GM12864 (cell line): ENCODE results near the gene SORCS2.

Source experiments
- DNase-seq: peaks from one replicate; pipeline ENCODE4 v3.0.0-alpha.2; 2011; ENCODE audit warnings: low read depth
- H3K4me3 ChIP-seq: 2 replicates; pipeline ENCODE4 v1.5.1; 2011; ENCODE audit warnings: mild to moderate bottlenecking, low read depth, low read length, control low read depth
- TF ChIP-seq, protein P1 (sequence below): IDR thresholded peaks from 2 replicates; pipeline ENCODE4 v1.5.1; 2011; ENCODE audit warnings: low read depth, mild to moderate bottlenecking, moderate library complexity, low read length, control low read depth, inconsistent platforms; ENCODE audit errors: missing control alignments

The SORCS2 gene

DNA sequence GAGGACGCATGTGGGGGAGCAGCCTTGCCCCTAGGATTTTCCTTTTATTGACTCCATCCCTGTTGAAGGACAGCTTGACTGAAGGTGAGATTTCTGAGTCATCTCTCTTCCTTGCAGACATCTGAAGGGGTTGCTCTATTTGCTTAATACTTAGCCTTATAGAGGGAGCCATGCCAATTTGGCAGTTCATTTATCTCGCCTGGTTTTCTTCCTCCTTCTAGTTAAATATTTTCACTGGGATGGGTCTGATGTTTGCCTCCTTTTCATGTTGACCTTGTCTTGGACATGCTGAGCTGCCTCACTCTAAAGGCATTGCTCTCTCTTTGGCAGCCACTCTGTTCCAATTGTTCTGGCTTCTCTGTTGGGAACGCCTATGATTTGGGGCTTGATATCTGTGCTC, 393.4 kb downstream of the SORCS2 start:
- H3K4me3 ChIP-seq, result no peak overlapping the region
- TF ChIP-seq, protein P1, sequence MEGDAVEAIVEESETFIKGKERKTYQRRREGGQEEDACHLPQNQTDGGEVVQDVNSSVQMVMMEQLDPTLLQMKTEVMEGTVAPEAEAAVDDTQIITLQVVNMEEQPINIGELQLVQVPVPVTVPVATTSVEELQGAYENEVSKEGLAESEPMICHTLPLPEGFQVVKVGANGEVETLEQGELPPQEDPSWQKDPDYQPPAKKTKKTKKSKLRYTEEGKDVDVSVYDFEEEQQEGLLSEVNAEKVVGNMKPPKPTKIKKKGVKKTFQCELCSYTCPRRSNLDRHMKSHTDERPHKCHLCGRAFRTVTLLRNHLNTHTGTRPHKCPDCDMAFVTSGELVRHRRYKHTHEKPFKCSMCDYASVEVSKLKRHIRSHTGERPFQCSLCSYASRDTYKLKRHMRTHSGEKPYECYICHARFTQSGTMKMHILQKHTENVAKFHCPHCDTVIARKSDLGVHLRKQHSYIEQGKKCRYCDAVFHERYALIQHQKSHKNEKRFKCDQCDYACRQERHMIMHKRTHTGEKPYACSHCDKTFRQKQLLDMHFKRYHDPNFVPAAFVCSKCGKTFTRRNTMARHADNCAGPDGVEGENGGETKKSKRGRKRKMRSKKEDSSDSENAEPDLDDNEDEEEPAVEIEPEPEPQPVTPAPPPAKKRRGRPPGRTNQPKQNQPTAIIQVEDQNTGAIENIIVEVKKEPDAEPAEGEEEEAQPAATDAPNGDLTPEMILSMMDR, result no peak
- no peak for DNase-seq

DNA sequence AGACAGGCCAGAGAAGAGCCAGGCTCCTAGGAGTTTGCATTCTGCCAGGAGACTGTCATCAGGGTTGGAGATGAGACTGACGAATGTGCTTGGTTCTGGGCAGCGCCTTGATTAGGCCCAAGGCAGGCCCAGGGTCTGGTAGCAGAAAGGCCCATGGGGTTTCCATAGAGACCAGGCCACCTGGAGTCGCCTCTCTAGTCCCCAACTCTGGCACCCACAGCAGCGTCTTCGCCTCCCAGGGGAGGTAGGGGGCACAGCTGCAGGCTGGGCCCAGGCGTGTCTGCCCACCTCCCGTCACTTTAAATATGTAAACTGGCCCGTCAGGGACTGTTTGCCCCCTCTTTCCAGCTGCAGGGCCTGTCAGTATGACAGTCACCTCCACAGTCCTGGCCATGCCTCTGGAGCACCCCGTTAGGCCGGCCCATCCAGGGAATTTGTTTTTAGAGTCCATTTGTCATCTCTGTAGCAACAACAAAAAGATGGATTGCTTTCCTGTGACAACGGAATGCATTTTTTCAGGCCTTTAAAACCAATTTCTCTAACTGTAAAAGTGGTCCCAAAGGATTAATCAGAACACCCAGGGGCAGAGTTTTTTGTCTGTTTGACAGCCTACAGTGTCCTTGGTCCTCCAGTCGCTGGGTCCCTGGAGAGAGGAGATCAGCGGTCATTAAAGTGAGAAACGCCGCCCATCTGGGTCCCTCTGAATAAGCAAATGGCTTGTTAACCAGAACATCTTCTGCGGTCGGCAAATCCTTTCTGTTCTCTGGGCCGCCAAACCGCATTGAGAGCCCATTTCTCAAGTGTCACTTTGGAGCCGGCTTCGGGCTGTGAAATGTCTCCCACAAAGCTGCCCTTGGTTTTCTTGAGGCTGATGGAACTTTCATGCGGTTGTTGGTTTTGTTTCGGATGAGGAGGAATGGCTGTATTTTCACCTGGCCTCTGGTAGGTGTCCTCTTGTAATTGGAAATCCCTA, 395.4 kb downstream of the SORCS2 start:
- DNase-seq, result no peak
- H3K4me3 ChIP-seq, result no peak overlapping the region
- TF ChIP-seq, protein P1, result no peak

DNA sequence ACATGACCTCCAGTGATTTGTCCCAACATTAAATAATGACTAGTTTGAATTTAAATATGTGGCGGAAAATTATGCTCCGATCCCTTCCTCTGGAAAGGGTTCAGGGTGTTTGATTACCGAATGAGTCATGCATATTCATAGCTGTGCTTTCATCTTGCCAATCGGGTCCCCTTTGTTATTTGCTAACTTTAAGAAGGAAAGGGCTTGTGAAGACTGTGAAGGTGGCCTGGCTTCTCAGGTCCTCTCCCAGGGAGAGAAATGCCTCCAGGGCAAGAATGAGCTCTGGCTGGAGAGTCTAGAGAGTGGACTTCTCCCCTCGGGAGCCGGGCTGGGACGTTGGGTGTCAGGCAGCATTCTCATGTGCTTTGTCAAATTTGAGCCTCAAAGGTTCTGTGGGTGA, 397.9 kb downstream of the SORCS2 start:
- H3K4me3 ChIP-seq, result no peak overlapping the region
- DNase-seq, result no peak
- TF ChIP-seq, protein P1, result no peak

DNA sequence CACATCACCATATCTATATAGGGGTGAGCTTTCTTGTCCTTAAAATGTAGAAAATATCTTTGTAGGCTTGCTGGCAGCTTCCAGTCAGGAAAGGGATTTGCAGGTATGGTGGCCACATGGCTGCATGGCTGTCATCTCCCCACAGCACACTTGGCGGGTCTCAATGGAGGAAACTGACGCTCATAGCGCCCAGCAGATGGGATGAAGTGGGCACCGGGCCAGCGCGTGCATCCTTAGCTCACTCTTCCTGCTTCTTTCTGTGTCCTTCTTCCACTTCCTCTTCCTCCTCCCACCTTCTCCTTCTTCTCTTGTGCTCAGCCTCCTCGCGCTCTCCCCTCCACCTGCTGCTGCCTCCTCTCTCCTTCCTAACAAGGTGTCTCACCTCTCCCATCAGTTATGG, 398.6 kb downstream of the SORCS2 start:
- DNase-seq, result no peak
- TF ChIP-seq, protein P1, result no peak

DNA sequence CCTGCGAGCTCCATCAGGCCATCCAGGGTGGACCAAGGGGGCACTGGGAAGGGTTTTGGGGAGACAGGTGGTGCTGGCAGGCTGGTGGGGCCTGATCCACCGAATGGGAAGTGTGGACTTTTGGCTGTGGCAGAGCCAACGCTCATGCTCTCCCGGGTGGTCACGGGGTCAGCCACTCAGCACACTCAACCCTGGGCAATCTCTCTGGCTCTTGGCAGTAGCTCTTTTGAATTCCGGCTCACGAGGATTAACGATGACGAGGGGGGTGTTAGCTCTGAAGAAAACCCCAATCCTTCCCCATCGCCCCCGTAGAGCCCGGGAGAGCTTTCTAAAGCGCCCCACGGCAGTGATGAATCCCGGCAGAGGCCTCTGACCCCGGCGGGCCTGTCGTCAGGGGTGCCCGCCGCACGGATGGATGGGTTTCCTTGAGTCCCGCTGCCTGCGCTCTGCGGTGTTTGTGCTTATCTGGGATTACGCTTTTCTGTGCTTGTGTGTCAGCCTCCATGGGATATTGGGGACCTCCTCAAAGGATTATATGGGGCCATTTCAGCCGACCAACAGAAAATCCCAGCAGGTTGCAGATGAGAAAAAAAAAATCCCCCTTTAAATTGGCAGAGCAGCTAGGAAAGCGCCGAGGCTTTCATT, 399.2 kb downstream of the SORCS2 start:
- DNase-seq, result no peak
- TF ChIP-seq, protein P1, result no peak
- no peak overlapping the region for H3K4me3 ChIP-seq

More for the DNA sequence above, 398.6 kb downstream of the SORCS2 start:
- H3K4me3 ChIP-seq, result no peak overlapping the region

DNA sequence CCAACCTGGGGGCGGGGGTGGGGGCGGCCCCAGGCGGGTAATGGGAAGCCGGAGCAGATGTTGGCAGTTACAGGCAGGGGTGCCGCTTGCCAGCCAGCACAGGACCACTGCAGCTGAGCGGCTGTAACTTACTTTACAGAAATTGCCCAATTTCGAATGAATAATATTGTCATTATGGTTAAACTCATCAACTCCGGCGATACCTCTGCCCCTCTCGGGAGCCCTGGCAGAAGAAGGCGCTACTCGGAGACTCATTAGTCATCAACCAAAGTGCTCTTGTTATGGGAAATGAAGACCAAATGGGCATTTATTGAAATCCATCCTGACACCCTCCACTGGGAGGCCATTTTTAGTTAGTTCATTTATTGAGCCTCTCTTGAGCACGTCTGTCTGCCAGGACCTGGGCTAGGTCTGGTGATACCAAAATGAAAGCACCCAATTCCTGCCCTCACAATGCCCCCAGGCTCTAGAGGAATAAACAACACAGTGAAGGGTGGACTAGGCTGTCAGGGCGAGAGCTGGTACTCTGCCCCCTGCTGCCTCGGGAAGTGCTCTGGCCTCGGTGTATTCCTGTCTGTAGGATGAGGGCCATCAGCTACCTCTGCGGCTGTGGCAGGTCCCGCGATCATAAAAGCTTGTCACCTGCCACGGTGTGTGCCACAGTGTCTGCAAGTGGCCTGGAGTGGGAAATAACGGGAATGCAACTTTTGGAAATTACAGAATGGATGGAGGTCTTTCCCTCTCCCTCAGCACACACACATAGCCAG, 401.5 kb downstream of the SORCS2 start:
- H3K4me3 ChIP-seq, result no peak overlapping the region
- no peak for DNase-seq
- TF ChIP-seq, protein P1, result no peak
